Measurements from ENCODE around the gene MMP24.

- TF ChIP-seq POLR2A (IDR thresholded peaks at IDR 0.05) (no peak), CTCF (IDR thresholded peaks at IDR 0.05) (no peak)
These were observed 71.8 kb downstream of the MMP24 start for GRCh38 chr20:35298264-35298663.

Data from prostate gland (tissue), 2 donors.